Duodenal mucosa (tissue), 2 donors: ENCODE measurements around the gene SYT3.

ENCODE experiments used
- H3K27ac ChIP-seq: one replicate; pipeline ENCODE4 v1.7.0; 2013; ENCODE audit warnings: low read depth, low read length
- H3K27me3 ChIP-seq, 2 donors: one replicate each; pipeline ENCODE4 v1.7.0; 2013; ENCODE audit warnings: low read length in 2 of 2, control low read depth in 1 of 2; ENCODE audit not compliant: insufficient read depth in 2 of 2, control insufficient read depth in 1 of 2
- H3K36me3 ChIP-seq, 2 donors: one replicate each; pipeline ENCODE4 v1.7.0; 2013; ENCODE audit warnings: low read length in 2 of 2, control low read depth in 1 of 2; ENCODE audit not compliant: insufficient read depth in 2 of 2, control insufficient read depth in 1 of 2
- H3K4me1 ChIP-seq, 2 donors: one replicate each; pipeline ENCODE4 v1.7.0; 2013; ENCODE audit warnings: low read length in 2 of 2, control low read depth in 1 of 2; ENCODE audit not compliant: insufficient read depth in 2 of 2, control insufficient read depth in 1 of 2
- H3K4me3 ChIP-seq, 2 donors: one replicate each; pipeline ENCODE4 v1.7.0; 2013; ENCODE audit warnings: low read length in 2 of 2, low read depth in 1 of 2
- H3K9ac ChIP-seq, 2 donors: one replicate each; pipeline ENCODE4 v1.7.0; 2013; ENCODE audit warnings: low read length in 2 of 2, low read depth in 1 of 2
- H3K9me3 ChIP-seq, 2 donors: one replicate each; pipeline ENCODE4 v1.7.0; 2013; ENCODE audit warnings: low read length in 2 of 2, control low read depth in 1 of 2; ENCODE audit not compliant: control insufficient read depth in 1 of 2

The SYT3 gene, protein sequence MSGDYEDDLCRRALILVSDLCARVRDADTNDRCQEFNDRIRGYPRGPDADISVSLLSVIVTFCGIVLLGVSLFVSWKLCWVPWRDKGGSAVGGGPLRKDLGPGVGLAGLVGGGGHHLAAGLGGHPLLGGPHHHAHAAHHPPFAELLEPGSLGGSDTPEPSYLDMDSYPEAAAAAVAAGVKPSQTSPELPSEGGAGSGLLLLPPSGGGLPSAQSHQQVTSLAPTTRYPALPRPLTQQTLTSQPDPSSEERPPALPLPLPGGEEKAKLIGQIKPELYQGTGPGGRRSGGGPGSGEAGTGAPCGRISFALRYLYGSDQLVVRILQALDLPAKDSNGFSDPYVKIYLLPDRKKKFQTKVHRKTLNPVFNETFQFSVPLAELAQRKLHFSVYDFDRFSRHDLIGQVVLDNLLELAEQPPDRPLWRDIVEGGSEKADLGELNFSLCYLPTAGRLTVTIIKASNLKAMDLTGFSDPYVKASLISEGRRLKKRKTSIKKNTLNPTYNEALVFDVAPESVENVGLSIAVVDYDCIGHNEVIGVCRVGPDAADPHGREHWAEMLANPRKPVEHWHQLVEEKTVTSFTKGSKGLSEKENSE

GRCh38 chr19:50639121-50640112 lies at the start of gene SYT3:
SYT3 (minus strand) TSS chr19:50639881; CDS start chr19:50637411, 2,470 bp downstream.
- no peak within 1 kb of the TSS for H3K27ac ChIP-seq
- peaks cover 30 to 31% of the 10 kb centered on the region in 2 donors for H3K27me3 ChIP-seq
- H3K4me3 ChIP-seq, result no peak within 1 kb of the TSS
- H3K4me1 ChIP-seq, result no peaks in the 10 kb centered on the region
- H3K9ac ChIP-seq, result no peak within 1 kb of the TSS
- peaks cover 2 to 5% of the 10 kb centered on the region in 2 donors for H3K9me3 ChIP-seq
- no peaks in the 10 kb centered on the region for H3K36me3 ChIP-seq

- Histone ChIP-seq H3K27me3 (peaks cover 17 to 20% of the 10 kb centered on the region in 2 donors), H3K27ac (no peak overlapping the region), H3K4me1 (no peaks in the 10 kb centered on the region), H3K36me3 (no peaks in the 10 kb centered on the region), H3K4me3 (no peak overlapping the region), H3K9me3 (no peaks in the 10 kb centered on the region), H3K9ac (no peak overlapping the region)
Measured at GRCh38 chr19:50688766-50689165, 49.1 kb upstream of the SYT3 start.

- H3K36me3 ChIP-seq, result no peaks in the 10 kb centered on the region
- no peak overlapping the region for H3K27ac ChIP-seq
- H3K27me3 ChIP-seq, result peaks cover 6 to 15% of the 10 kb centered on the region in 2 donors
- no peak overlapping the region for H3K9ac ChIP-seq
- no peaks in the 10 kb centered on the region for H3K9me3 ChIP-seq
- H3K4me1 ChIP-seq, result no peaks in the 10 kb centered on the region
- H3K4me3 ChIP-seq, result no peak overlapping the region
Measured at GRCh38 chr19:50686310-50687032, 46.8 kb upstream of the SYT3 start.

DNA sequence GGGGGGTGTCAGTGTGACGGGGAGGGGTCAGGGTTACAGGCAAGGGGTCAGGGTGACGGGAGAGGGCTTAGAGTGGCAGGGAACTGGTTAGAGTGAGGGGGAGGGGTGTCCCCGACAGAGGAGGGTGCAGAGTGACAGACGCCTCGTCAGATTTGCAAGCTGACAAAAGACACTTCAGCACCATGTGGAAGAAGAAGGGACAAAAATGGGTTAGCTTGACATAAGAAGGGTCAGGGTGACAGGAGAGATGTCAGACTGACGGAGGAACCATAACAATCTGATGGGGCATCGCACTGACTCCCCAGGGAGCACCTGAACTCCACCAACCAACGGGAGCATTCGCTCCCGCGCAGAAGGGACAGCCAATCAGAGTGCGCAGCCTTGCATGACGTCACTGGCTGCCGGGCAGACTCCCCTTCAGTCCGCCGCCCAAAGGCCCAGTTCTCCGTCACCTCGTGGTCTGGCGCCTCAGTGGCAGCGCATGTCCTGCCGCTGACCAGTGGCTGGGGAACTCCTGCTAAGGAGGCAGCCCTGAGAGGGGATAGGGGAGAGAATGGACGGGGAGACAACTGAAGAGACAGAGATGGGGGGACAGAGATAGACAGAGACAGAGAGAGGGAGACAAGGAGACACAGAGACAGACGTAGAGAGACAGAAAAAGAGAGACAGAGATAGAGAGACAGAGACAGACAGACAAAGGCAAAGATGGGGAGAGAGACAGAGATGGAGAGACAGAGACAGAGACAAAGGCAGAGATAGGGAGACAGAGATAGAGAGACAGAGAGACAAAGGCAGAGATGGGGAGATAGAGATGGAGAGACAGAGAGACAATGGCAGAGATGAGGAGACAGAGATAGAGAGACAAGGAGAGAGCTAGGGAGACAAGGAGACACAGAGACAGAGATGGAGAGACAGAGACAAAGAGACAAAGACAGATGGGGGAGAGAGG lies 39.8 kb upstream of the SYT3 start:
- Histone ChIP-seq H3K4me1 (no peaks in the 10 kb centered on the region), H3K27ac (no peak overlapping the region), H3K9me3 (peaks cover 0 to 3% of the 10 kb centered on the region in 2 donors), H3K4me3 (no peak overlapping the region), H3K27me3 (peaks cover 0 to under 1% of the 10 kb centered on the region in 2 donors), H3K9ac (no peak overlapping the region), H3K36me3 (no peaks in the 10 kb centered on the region)

- Histone ChIP-seq H3K9me3 (peaks cover 0 to 3% of the 10 kb centered on the region in 2 donors), H3K36me3 (no peaks in the 10 kb centered on the region), H3K4me1 (no peaks in the 10 kb centered on the region), H3K4me3 (no peak overlapping the region), H3K9ac (no peak overlapping the region), H3K27me3 (peaks cover 0 to 4% of the 10 kb centered on the region in 2 donors), H3K27ac (no peak overlapping the region)
Measured at GRCh38 chr19:50678323-50678722, 38.6 kb upstream of the SYT3 start.

- Histone ChIP-seq H3K9ac (no peak overlapping the region), H3K4me1 (no peaks in the 10 kb centered on the region), H3K36me3 (no peaks in the 10 kb centered on the region), H3K27ac (no peak overlapping the region), H3K9me3 (peaks cover 0 to 3% of the 10 kb centered on the region in 2 donors), H3K4me3 (no peak overlapping the region), H3K27me3 (peaks cover 0 to 4% of the 10 kb centered on the region in 2 donors)
Measured at GRCh38 chr19:50677636-50678035, 38.0 kb upstream of the SYT3 start.

DNA sequence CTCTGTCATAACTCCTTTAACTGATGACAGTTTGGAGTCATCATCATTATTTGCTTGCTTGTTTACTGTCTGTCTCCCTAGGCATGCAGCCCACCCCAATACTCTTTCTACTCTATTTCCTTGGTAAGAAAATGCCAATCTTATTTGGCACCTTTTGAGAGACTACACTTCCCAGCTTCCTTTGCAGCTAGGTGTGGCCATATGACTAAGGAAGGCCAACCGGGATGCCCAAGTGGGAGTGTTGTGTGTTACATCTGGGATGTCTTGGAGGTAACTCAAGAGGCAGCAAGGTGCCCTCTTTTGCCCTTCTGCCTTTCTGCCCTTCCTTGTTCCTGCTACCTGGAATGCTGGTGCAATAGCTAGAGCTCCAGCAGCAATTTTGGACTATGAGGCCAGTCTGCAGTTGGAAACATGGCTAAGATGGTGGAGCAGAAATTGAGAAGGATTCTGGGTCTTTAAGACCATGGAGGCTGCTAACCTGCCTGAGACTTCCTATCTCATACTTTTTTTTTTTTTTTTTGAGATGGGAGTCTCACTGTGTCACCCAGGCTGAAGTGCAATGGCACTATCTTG lies 37.0 kb upstream of the SYT3 start:
- Histone ChIP-seq H3K9me3 (peaks cover 0 to 3% of the 10 kb centered on the region in 2 donors), H3K27me3 (peaks cover 0 to 4% of the 10 kb centered on the region in 2 donors), H3K36me3 (no peaks in the 10 kb centered on the region), H3K27ac (no peak overlapping the region), H3K4me3 (no peak overlapping the region), H3K4me1 (no peaks in the 10 kb centered on the region), H3K9ac (no peak overlapping the region)

DNA sequence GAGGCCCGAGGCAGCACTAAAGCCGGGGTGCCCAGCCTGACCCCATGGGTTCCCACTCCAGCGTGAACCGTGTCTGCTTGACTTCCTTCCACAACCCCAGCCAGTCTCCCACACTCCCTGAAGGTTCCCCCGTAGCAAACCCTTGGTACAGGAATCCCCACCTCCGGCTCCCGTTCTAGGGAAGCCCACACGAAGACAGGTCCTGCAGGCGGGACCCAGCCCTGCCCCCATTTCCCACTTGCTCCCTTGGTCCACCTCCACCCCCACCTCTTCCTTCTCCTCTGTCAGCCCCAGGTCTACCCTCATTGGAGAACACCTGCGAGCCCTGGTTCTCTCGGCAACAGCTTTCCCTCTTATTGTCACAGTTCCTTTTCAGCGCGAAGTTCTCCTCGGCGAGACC lies 33.4 kb upstream of the SYT3 start:
- H3K4me3 ChIP-seq, result no peak overlapping the region

DNA sequence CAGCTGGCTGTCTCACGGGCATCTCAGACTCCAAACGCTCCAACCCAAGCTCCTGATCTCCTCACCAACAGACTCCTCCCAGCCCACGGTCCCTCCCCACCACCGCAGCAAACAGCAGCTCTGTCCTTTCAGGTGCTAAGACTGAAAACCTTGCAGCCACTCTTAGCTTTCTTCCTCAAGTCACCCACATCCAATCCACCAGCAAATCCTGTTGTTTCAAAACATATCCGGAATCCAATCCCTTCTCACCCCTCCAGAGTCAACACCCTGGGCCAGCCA lies 30.4 kb upstream of the SYT3 start:
- Histone ChIP-seq H3K27ac (no peak overlapping the region), H3K36me3 (no peaks in the 10 kb centered on the region), H3K4me1 (no peaks in the 10 kb centered on the region), H3K4me3 (no peak overlapping the region), H3K9me3 (no peaks in the 10 kb centered on the region), H3K27me3 (peaks cover 7 to 15% of the 10 kb centered on the region in 2 donors), H3K9ac (no peak overlapping the region)

More for the DNA sequence above, 33.4 kb upstream of the SYT3 start:
- H3K27me3 ChIP-seq, result peaks cover 4 to 15% of the 10 kb centered on the region in 2 donors
- H3K36me3 ChIP-seq, result no peaks in the 10 kb centered on the region
- no peak overlapping the region for H3K27ac ChIP-seq
- peaks cover 0 to 3% of the 10 kb centered on the region in 2 donors for H3K9me3 ChIP-seq
- H3K9ac ChIP-seq, result no peak overlapping the region
- no peaks in the 10 kb centered on the region for H3K4me1 ChIP-seq
